Right lobe of liver (tissue), 4 donors: Measurements from ENCODE around the gene EIF1.
A peak's percentile ranks its signal among the peaks of the same experiment; 100 is the strongest.

Source experiments
- POLR2A ChIP-seq: fragments of 450-650 bp; IDR thresholded peaks from one replicate; pipeline ENCODE4 v1.6.1; 2017; ENCODE audit warnings: antibody characterized with exemption, mild to moderate bottlenecking
- TF ChIP-seq, protein P1 (sequence below), 4 donors: fragments of 200-600 bp in 3 of 4; fragments of 450-650 bp in 1 of 4; IDR thresholded peaks; one replicate each; pipeline versions ENCODE4 v1.5.1 to v1.8.0; 2016 to 2022; ENCODE audit warnings: antibody characterized with exemption in 4 of 4, mild to moderate bottlenecking in 2 of 4
- donor health status: DM: no; HTN: no; CAD: no.
- donor health status: DM: no; HTN: no; CAD: no.
- donor health status: DM: no; HTN: yes; CAD: no.

DNA sequence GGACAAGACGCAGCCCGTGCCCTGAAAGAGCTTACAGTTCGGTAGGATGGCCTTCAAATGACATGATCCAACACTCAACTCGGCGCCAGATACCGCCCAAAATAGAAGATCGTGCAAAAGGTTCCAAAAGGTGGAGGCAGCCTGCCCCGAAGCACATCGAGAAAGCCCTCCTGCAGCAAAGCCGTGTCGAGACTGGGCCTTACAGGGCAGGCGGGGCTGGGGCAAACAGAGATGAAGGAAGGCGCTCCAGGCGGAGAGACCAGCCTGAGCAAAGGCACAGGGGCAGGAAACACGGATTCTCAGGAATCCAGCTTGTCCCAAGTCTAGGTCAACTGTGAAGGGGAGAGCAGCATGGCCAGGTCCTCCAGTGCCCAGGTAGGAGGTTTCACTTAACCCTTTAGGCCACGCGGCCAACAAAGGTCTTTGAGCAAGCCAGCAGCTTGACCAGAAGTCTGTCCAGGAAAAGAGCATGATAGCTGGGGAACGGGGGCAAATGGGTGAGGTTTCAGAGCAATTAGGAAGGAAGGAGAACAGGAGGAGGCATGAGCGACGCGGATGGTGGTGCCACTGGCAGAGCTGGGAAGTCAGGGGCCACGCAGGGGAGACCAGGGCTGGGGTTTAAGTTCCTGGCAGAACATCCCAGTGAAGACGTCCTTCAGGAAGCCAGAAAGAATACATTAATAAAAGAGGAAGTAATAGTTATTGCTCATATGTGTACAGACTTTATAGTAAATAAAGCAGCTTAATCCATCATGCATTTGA lies 21.2 kb upstream of the EIF1 start:
- no peak for TF ChIP-seq POLR2A
- TF ChIP-seq, protein P1, sequence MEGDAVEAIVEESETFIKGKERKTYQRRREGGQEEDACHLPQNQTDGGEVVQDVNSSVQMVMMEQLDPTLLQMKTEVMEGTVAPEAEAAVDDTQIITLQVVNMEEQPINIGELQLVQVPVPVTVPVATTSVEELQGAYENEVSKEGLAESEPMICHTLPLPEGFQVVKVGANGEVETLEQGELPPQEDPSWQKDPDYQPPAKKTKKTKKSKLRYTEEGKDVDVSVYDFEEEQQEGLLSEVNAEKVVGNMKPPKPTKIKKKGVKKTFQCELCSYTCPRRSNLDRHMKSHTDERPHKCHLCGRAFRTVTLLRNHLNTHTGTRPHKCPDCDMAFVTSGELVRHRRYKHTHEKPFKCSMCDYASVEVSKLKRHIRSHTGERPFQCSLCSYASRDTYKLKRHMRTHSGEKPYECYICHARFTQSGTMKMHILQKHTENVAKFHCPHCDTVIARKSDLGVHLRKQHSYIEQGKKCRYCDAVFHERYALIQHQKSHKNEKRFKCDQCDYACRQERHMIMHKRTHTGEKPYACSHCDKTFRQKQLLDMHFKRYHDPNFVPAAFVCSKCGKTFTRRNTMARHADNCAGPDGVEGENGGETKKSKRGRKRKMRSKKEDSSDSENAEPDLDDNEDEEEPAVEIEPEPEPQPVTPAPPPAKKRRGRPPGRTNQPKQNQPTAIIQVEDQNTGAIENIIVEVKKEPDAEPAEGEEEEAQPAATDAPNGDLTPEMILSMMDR (IDR thresholded peaks at IDR 0.05) = peak in 1 of 4 donors; percentile 0
